Measurements from ENCODE around the gene LAMC1.
"Not testable (repeated sequence)": the region's sequence is repeated elsewhere in the genome, so short reads cannot be mapped to it uniquely, and the experiment has no call there.

The LAMC1 gene

DNA sequence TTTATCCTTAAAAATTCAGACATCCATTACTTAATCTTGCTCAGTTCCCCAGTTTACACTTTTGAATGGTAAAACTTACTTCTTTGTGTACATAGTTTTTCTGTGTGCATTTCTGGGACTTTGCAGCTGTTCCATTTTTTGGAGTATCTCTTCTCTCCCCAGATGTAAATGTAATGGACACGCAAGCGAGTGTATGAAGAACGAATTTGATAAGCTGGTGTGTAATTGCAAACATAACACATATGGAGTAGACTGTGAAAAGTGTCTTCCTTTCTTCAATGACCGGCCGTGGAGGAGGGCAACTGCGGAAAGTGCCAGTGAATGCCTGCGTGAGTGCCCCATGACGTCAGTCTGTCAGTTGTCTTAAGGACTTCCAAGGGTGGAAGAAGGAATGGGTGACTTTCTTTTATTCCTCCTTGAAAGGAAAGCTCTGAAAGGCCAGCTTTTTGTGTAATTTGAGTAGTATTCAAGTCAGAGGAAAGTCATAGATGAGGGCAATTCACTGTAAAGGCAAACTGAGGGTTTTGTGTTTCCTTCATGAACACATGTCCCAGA is 87.2 kb downstream of the LAMC1 start:
- no peak for DNase-seq

DNA sequence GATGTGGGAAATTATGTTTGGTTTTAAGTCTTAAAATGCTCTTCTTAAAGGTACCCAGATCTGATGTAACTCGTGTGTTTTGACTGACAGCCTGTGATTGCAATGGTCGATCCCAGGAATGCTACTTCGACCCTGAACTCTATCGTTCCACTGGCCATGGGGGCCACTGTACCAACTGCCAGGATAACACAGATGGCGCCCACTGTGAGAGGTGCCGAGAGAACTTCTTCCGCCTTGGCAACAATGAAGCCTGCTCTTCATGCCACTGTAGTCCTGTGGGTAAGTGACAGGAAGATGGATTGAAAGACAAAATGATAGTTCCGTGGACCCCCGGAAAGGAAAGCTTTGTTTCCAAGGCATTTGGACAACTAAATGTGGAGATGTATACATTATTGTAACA is 91.2 kb downstream of the LAMC1 start:
- DNase-seq, result no peak

DNA sequence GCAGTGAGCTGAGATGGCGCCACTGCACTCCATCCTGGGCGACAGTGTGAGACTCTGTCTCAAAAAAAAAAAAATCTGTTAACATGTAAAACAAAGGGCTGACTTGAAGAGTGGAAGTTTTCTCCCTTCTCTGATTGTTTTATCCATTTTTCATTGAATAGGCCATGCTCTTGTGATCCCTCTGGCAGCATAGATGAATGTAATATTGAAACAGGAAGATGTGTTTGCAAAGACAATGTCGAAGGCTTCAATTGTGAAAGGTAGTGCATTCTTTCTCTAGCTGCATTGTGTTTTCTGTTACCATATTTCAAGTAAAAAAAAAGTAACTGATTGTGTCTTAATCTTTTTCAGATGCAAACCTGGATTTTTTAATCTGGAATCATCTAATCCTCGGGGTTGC is 93.2 kb downstream of the LAMC1 start:
- DNase-seq, result peak; percentile 1

DNA sequence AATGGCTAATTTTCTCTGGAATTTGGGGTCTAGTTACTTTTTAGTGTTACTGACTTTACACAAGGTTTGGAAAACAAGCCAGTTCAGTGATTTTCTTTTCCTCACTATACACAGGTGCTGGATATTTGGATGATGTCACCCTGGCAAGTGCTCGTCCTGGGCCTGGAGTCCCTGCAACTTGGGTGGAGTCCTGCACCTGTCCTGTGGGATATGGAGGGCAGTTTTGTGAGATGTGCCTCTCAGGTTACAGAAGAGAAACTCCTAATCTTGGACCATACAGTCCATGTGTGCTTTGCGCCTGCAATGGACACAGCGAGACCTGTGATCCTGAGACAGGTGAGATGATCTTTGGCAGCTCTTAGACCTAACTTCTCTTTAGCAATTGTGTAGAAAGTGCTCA is 98.4 kb downstream of the LAMC1 start:
- no peak for DNase-seq

DNA sequence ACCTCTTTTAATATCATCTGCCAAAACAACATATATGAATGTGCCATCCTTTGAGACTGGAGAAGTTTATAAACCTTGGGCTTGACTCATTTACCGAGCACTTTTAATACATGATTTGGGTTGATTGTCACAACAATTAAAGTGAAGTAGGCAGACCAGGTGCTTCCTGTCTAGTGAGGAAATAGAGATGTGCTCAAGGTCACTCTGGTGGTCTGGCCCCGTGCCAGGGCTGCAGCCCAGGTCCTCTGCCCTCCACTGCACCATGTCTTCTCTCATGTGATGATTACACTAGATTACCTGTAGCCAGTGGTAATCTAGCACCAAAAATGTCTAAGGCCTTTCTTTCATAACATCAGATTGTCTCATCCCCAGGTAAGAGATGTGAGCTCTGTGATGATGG is 101.0 kb downstream of the LAMC1 start:
- DNase-seq, result no peak

DNA sequence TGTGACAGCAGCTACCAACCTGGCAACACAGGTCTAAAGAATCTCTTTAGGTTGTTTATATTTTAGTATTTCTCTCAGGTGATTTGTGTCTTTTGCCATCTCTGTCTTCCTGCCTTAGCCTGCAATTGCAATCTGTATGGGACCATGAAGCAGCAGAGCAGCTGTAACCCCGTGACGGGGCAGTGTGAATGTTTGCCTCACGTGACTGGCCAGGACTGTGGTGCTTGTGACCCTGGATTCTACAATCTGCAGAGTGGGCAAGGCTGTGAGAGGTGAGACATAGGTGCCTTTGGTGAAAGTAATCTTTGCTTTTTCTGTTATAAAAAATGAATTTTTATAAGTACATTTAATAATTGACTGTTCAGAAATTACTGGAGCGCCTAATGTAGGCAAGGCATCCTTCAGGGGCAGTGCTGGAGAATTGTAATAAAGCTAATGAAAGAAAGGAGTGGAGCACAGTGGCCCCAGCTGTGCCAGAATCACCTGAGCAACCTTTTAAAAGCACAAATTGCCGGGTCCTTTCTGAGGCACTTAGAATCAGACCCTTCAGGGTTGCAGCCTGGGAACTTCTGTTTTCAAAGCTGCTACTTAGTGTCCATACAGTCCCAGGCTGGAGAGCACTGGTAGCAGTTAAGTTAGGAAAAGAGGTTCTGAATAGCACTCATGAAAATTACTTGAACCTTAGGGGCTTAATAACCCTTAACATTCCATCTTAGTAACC is 102.2 kb downstream of the LAMC1 start:
- DNase-seq, result no peak

DNA sequence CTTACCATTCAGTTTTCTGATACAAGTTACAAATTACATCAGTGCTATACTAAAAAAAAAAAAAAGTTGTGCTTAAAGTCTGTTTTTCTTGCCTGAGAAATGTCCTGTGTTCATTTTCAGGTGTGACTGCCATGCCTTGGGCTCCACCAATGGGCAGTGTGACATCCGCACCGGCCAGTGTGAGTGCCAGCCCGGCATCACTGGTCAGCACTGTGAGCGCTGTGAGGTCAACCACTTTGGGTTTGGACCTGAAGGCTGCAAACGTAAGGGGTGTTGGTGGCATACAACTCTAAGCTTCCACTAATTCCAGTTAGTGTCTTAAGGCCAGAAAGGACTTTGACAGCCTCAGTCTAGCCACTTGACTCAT is 102.8 kb downstream of the LAMC1 start:
- no peak for DNase-seq

DNA sequence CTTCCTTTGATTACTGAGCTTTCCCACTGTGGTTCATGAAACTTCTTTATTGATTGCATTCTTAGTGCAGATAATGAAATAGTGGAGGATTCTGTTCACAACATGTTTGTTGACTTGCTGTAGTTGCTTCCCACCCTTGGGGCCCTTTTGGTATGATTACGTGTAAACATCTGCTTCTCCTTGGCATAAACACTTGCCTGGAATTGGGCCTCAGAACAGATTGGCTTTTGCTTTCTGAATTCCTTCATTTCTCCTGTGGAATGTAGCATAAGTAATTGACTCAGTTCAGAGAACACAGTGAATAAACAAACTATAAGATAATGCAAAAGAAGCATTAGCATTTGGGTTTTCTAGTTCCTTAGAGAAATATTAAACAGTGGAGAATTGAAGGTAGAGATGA is 103.3 kb downstream of the LAMC1 start:
- no peak for DNase-seq

DNA sequence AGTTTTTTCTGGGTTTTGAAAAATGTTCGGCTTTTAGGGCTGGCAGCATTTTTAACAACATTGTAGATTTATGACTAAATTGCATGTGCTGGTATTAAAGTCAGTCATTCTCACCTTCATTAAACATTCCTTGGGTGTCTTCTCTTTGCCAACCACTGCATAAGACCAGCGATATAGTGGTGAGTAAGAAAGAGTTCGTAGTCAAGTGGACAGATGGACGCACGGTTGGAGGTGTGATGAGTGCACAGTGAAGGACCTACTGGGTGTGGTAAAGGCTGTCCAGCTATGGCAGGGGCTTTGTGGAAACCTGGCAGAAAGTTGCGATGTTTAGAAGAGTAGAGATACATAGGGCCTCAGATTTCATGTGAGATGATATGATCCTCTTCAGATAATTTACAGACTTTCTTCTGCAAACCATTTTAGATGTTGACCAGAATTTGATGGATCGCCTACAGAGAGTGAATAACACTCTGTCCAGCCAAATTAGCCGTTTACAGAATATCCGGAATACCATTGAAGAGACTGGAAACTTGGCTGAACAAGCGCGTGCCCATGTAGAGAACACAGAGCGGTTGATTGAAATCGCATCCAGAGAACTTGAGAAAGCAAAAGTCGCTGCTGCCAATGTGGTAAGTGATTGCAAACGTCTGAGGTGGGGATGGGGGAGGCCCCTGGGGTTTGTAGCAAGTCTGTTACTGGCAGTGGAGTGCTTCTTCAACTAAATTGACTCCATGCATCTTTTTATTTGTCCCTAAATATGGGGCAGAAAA is 106.9 kb downstream of the LAMC1 start:
- DNase-seq, result no peak

DNA sequence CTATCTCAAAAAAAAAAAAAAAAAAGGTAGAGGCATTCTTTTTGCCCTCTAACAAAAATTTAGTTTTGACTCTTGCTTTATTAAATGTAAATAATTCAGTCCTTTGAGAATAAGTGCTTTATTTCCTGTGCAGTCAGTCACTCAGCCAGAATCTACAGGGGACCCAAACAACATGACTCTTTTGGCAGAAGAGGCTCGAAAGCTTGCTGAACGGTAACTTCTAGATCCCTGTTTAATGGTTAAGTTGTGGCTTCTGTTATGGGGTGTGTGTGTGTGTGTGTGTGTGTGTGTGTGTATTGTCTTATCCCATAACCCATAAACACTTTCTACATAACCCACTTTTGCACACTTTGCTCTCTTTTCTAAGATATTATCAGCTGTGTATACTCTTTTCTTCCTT is 107.9 kb downstream of the LAMC1 start:
- DNase-seq, result no peak

DNA sequence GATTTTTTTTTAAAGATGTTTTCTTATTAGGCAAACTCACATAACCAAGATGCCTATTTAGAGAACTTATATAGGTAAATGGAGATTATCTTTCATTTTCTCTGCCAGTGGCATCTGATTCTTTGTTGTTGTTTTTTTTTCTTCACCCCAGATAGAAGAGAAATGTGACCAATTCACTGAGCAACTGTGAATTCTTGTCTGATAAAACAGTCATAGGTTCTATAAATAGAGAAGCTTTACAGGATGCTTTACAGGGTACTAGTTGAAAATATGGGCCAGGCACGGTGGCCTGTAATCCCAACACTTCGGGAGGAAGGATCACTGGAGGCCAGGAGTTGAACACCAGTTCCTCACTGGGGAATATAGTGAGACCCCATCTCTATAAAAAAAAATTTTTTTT is 112.1 kb downstream of the LAMC1 start:
- no peak for DNase-seq

DNA sequence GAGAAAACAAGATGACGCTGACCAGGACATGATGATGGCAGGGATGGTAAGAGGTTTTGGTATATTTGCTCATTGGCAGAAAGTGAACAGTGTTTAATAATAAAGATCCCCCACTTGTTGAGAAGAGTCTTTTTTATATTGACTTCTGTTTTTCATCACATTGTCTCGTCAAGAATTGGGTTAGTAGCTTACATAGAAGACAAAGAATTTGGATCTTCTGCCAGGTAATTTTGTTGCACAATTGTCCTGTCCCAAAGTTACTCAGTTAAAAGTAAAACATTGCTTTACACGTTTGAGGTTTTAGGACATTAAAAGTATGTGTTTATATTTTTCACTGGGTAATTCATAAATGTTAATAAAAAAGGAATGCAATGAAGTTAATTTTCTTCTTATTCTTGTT is 114.6 kb downstream of the LAMC1 start:
- DNase-seq, result no peak

DNA sequence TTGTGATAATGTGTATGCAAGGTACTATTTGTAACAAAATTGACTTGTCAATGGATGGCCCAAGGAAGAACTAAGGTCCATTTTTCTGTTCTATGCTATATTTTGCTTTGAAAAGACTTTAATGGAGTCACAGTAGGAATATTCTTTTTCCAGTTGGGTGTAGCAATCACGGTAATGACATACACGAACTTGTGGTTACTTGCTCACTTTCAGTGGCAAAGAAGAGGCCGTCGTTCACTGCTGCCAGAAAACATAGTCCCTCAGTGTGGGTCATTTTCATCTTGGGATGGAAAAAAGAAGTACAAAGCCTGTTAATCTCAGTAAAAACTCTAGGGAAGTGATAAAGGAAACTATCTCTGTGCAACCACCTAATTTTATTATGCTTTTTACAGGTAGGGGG is 115.1 kb downstream of the LAMC1 start:
- DNase-seq, result no peak

DNA sequence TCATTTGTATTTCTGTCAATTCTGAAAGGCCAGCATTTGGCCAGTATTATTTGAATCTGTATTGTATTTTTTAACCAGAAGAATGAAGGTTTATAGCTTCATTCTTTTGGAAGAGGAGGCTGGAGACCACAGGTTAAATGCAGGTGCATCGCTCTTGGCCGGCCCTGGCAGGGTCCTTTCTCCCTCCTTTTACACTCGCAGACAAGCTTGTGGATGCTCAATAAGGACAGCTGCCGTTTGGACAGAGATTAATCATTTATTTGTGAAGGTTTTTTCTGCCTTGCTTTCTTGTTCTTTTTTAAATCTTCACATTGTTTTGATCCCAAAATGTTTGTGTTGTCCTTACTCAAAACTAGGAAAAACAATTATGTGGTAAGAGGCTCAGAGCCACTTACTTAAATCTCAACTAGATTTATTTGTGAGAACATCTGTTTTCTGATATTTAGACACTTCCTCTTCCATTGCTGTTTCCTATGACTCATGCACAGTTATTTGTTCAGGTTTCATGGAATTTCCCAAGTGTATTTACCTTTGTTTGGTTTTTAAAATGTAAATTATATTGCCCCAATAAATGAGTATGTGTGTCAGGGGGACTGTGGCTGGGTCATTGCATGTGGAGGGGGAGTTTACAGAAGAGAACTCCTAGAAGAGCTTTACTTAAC is 116.2 kb downstream of the LAMC1 start:
- DNase-seq, result peak; percentile 32

DNA sequence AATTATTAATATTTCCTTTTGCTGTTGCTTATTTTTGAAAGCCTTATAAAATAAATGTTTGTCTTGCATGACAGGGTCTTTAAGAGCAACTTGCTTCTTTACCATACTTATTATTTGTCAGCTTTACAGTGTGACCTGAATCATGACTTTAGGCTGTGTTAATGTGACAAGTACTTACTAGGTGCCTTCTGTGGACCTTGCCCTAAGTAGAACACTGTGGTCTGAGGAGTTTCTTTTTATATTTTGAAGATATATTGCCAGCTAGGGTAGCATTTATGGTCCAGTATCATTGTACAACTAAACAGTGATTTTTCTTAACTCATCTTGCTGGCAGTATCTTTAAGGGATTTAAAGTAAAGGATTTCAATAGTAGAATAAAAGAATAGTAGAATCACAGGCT is 117.4 kb downstream of the LAMC1 start:
- DNase-seq, result no peak

DNA sequence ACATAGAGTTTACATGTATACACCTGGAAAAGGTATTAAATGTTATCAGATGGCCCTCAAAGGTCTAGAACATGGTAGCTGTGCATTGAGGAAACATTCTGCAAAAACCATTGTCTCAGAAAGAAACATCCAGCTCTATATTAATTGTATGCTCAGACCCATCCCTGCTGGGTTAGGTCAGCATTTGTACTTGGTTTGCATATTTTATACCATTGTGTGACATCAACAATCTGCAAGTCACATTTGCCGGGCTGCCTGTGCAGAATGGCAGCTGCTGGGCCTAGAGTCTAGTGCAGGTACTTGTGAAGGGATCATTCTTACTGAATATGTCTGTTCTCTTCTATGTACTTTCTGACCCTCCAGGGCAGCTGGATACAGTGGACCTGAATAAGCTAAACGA is 119.0 kb downstream of the LAMC1 start:
- no peak for DNase-seq

DNA sequence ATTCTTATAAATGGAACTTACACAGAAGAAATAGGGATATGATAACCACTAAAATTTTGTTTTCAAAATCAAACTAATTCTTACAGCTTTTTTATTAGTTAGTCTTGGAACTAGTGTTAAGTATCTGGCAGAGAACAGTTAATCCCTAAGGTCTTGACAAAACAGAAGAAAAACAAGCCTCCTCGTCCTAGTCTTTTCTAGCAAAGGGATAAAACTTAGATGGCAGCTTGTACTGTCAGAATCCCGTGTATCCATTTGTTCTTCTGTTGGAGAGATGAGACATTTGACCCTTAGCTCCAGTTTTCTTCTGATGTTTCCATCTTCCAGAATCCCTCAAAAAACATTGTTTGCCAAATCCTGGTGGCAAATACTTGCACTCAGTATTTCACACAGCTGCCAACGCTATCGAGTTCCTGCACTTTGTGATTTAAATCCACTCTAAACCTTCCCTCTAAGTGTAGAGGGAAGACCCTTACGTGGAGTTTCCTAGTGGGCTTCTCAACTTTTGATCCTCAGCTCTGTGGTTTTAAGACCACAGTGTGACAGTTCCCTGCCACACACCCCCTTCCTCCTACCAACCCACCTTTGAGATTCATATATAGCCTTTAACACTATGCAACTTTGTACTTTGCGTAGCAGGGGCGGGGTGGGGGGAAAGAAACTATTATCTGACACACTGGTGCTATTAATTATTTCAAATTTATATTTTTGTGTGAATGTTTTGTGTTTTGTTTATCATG is 120.5 kb downstream of the LAMC1 start:
- no peak for DNase-seq

DNA sequence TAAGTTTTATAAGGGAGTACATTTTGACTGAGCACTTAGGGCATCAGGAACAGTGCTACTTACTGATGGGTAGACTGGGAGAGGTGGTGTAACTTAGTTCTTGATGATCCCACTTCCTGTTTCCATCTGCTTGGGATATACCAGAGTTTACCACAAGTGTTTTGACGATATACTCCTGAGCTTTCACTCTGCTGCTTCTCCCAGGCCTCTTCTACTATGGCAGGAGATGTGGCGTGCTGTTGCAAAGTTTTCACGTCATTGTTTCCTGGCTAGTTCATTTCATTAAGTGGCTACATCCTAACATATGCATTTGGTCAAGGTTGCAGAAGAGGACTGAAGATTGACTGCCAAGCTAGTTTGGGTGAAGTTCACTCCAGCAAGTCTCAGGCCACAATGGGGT is 121.5 kb downstream of the LAMC1 start:
- peak; percentile 90 for DNase-seq

DNA sequence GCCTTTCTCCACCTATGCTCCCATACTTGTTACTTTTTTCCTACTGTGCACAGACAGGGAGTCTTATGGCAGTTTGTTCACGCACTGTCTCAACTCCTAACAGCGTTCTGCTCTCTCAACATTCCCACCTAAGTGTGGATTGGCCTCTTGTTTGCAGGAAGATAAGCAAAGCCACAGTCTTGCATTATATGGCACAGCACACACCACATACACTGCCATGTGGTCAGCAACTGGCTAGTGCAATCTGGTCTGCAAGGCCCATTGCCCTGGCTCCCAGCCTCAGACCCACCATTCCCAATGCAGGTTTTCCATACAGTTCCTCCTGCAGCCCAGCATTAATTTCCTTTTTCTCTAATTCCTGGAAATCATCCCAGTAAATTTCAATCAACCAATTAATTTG is 124.5 kb downstream of the LAMC1 start:
- no peak for DNase-seq

DNA sequence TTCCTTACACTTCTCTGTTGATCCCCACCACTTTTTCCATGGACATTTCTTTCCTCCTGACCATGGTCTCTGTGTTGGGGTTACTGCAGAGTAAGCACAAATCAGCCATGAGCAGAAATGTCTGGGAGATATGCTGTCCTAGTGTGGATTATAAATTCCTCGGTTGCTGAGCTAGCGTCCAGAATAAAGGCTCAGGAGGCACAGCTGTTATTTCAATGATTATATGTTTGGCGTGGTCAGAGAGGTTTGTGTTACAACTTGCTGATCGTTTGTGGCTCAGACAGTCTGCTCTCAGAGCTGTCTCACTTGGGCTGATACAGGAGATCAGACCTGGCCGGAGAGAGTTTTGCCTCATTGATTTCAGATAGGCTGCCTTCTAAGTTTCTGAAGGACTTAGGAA is 125.4 kb downstream of the LAMC1 start:
- no peak for DNase-seq

DNA sequence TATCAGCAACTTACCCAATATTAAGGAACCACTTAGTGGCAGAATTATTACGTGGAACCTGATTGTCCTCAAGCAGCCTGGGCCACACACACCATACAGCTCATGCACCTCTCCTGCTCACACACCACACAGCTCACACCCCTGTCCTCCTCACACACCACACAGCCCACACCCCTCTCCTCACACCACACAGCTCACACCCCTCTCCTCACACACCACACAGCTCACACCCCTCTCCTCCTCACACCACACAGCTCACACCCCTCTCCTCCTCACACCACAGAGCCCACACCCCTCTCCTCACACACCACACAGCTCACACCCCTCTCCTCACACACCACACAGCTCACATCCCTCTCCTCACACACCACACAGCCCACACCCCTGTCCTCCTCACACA is 126.1 kb downstream of the LAMC1 start:
- no peak for DNase-seq

DNA sequence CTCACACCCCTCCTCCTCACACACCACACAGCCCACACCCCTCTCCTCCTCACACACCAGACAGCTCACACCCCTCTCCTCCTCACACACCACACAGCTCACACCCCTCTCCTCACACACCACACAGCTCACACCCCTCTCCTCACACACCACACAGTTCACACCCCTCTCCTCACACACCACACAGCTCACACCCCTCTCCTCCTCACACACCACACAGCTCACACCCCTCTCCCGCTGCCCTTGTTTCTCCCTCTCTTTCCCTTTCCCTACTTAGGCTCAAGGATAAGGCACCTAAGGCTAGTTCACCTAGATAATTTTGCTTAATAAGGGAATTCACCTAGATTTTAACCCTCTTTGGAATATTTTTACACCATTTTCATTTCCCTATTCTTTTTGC is 126.8 kb downstream of the LAMC1 start:
- DNase-seq, result not testable (repeated sequence)

DNA sequence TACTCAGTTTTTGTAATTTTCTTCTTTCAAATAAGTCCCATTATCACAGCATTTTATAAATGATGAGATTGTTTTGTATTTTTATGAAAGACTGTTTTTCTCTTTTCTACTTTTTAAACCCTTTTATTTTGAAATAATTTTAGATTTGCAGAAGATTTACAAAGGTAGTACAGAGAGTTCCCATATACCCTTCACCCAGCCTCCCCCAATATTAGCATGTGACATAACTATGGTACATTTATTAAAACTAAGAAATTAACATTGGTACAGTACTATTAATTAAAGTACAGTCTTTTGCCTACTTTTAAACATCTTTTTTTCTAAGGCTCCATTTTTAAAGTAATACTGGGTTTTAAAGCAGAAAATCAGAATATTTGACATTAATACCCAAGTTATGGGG is 127.2 kb downstream of the LAMC1 start:
- DNase-seq, result no peak

Data from MV-4-11 (cell line).